SK-N-SH (cell line): ENCODE data around the gene ISM1.
"Not testable (repeated sequence)": the region's sequence is repeated elsewhere in the genome, so short reads cannot be mapped to it uniquely, and the experiment has no call there.

Experiments
- CHD2 ChIP-seq: fragments of 150-350 bp; IDR thresholded peaks from 2 replicates; pipeline ENCODE4 v1.6.1; 2018; ENCODE audit warnings: low read length; ENCODE audit not compliant: partially characterized antibody
- CTCF ChIP-seq: fragments of 200-600 bp; sonication (generic); IDR thresholded peaks from 2 replicates; pipeline ENCODE4 v1.6.1; 2017; ENCODE audit warnings: antibody characterized with exemption, mild to moderate bottlenecking, moderate library complexity
- EP300 ChIP-seq, 2 experiments: IDR thresholded peaks; 2 replicates each; pipeline versions ENCODE4 v1.4.0 to v1.6.1; 2012; ENCODE audit warnings: borderline replicate concordance in 1 of 2, low read depth in 1 of 2, low read length in 1 of 2
- JUND ChIP-seq: IDR thresholded peaks from 2 replicates; pipeline ENCODE4 v1.4.0; 2012
- MEF2A ChIP-seq: IDR thresholded peaks from 2 replicates; pipeline ENCODE4 v1.4.0; 2012; ENCODE audit warnings: low read depth, borderline replicate concordance
- MXI1 ChIP-seq: IDR thresholded peaks from 2 replicates; pipeline ENCODE4 v1.6.1; 2012; ENCODE audit warnings: mild to moderate bottlenecking, low read depth, low read length, improper control_type of control experiment
- NRF1 ChIP-seq: IDR thresholded peaks from 2 replicates; pipeline ENCODE4 v1.6.1; 2012; ENCODE audit warnings: low read depth, mild to moderate bottlenecking, low read length
- PBX3 ChIP-seq: IDR thresholded peaks from 2 replicates; pipeline ENCODE4; 2012
- POLR2AphosphoS5 ChIP-seq: IDR thresholded peaks from 2 replicates; pipeline ENCODE4 v1.6.1; 2012; ENCODE audit warnings: low read depth, low read length
- RAD21 ChIP-seq: IDR thresholded peaks from 2 replicates; pipeline ENCODE4 v1.6.1; 2012; ENCODE audit warnings: mild to moderate bottlenecking, low read length
- SIN3A ChIP-seq: IDR thresholded peaks from 2 replicates; pipeline ENCODE4 v1.6.1; 2012; ENCODE audit warnings: low read depth, mild to moderate bottlenecking, low read length, moderate library complexity, borderline replicate concordance
- TAF1 ChIP-seq: IDR thresholded peaks from 2 replicates; pipeline ENCODE4 v1.6.1; 2012; ENCODE audit warnings: low read depth, mild to moderate bottlenecking, low read length, moderate library complexity, borderline replicate concordance
- TEAD4 ChIP-seq: IDR thresholded peaks from 2 replicates; pipeline ENCODE4 v1.4.0; 2012; ENCODE audit warnings: mild to moderate bottlenecking, borderline replicate concordance; ENCODE audit not compliant: insufficient read depth
- USF2 ChIP-seq: fragments of 150-350 bp; IDR thresholded peaks from 2 replicates; pipeline ENCODE4 v1.6.1; 2017; ENCODE audit warnings: antibody characterized with exemption, low read length, low read depth, borderline replicate concordance

- not testable (repeated sequence) for TF ChIP-seq CTCF; MEF2A; TAF1; SIN3A; TEAD4; POLR2AphosphoS5; NRF1; USF2; RAD21; CHD2; MXI1; EP300 (IDR thresholded peaks at IDR 0.05; ENCODE audit: borderline replicate concordance in 1 of 2, low read depth in 1 of 2, low read length in 1 of 2); JUND; PBX3
These were observed 15.3 kb downstream of the ISM1 start for GRCh38 chr20:13236360-13236759.
